IMR-90 (cell line): ENCODE measurements around the gene TNFRSF4. TPM values are rescaled to one million over a fixed set of nuclear protein-coding genes. Genes with fewer than 3 reads are reported as not detected.

Experiments
- ATAC-seq: fragments of 200-7000 bp; cut with Tn5 transposase; 2 replicates; pipeline ENCODE4 v1.9.1; 2020; ENCODE audit warnings: low read depth, mild to moderate bottlenecking, moderate library complexity
- BruUV-seq: library from RNA; stranded (reverse); fragments of 400-500 nt; replicated peaks from 2 replicates; lab custom pipeline; 2021; lab: Mats Ljungman, UMichigan
- CTCF ChIA-PET: fragments of 300-600 bp; formaldehyde crosslinking; extraction: SDS; loops from one replicate; lab custom pipeline; 2021; ENCODE audit warnings: antibody characterized with exemption; lab: Yijun Ruan, JAX
- POLR2A ChIA-PET: fragments of 300-600 bp; sonication (Branson Sonifier 250); formaldehyde crosslinking; loops from one replicate; lab custom pipeline; 2022; ENCODE audit warnings: antibody characterized with exemption; ENCODE audit not compliant: unreplicated experiment; lab: Charles Lee
- DNase-seq: peaks from one replicate; pipeline ENCODE4 v3.0.0; 2013
- H2AFZ ChIP-seq: replicated peaks from 2 replicates; pipeline ENCODE3; 2013; ENCODE audit warnings: low read length, mild to moderate bottlenecking; ENCODE audit not compliant: poor library complexity
- H2AK5ac ChIP-seq: 2 replicates; pipeline ENCODE4 v1.6.1; 2013; ENCODE audit warnings: low read depth, low read length, inconsistent platforms
- H2AK9ac ChIP-seq: replicated peaks from 2 replicates; pipeline ENCODE3; 2013; ENCODE audit warnings: mild to moderate bottlenecking, low read depth, low read length, moderate library complexity; ENCODE audit not compliant: poor library complexity
- H2BK120ac ChIP-seq: 2 replicates; pipeline ENCODE4 v1.6.1; 2013; ENCODE audit warnings: low read depth, low read length, inconsistent platforms
- H2BK15ac ChIP-seq: 3 replicates; pipeline ENCODE4 v1.6.1; 2013; ENCODE audit warnings: low read depth, low read length, inconsistent platforms
- H2BK20ac ChIP-seq: 2 replicates; pipeline ENCODE4 v1.6.1; 2013; ENCODE audit warnings: low read depth, mild to moderate bottlenecking, inconsistent platforms, low read length, moderate library complexity
- H2BK5ac ChIP-seq: 2 replicates; pipeline ENCODE4 v1.6.1; 2013; ENCODE audit warnings: mild to moderate bottlenecking, low read depth, low read length, inconsistent platforms; ENCODE audit not compliant: poor library complexity, severe bottlenecking
- H3K14ac ChIP-seq: replicated peaks from 2 replicates; pipeline ENCODE4 v1.6.1; 2013; ENCODE audit warnings: low read depth, low read length, inconsistent platforms
- H3K18ac ChIP-seq: 2 replicates; pipeline ENCODE4 v1.6.1; 2013; ENCODE audit warnings: low read depth, low read length, control low read depth
- H3K23ac ChIP-seq: 2 replicates; pipeline ENCODE4 v1.6.1; 2013; ENCODE audit warnings: low read depth, low read length, inconsistent platforms
- H3K27ac ChIP-seq: 2 replicates; pipeline ENCODE4 v1.5.1; 2013; ENCODE audit warnings: mild to moderate bottlenecking, control low read depth, low read length; ENCODE audit not compliant: insufficient read depth
- H3K27me3 ChIP-seq: 2 replicates; pipeline ENCODE4 v1.6.1; 2013; ENCODE audit warnings: low read length; ENCODE audit not compliant: control insufficient read depth, insufficient read depth
- H3K36me3 ChIP-seq: 2 replicates; pipeline ENCODE4 v1.6.1; 2013; ENCODE audit warnings: low read length, mixed read lengths; ENCODE audit not compliant: control insufficient read depth, insufficient read depth
- H3K4ac ChIP-seq: 2 replicates; pipeline ENCODE4 v1.6.1; 2013; ENCODE audit warnings: low read depth, low read length, inconsistent platforms
- H3K4me1 ChIP-seq: 2 replicates; pipeline ENCODE4 v1.6.1; 2013; ENCODE audit warnings: low read length, mixed read lengths; ENCODE audit not compliant: control insufficient read depth, insufficient read depth
- H3K4me2 ChIP-seq: 2 replicates; pipeline ENCODE4 v1.6.1; 2013; ENCODE audit warnings: low read depth, mild to moderate bottlenecking, control low read depth, low read length, moderate library complexity
- H3K4me3 ChIP-seq: 2 replicates; pipeline ENCODE4 v1.5.1; 2013; ENCODE audit warnings: low read depth, mild to moderate bottlenecking, control low read depth, low read length, moderate library complexity; ENCODE audit not compliant: insufficient read depth
- H3K56ac ChIP-seq: 2 replicates; pipeline ENCODE4 v1.6.1; 2013; ENCODE audit warnings: low read length, inconsistent platforms; ENCODE audit not compliant: insufficient read depth; ENCODE audit errors: extremely low read depth
- H3K79me1 ChIP-seq, 2 experiments: 2 replicates each; pipeline ENCODE4 v1.6.1; 2013; ENCODE audit warnings: low read length in 2 of 2, inconsistent platforms in 1 of 2, low read depth in 1 of 2
- H3K9ac ChIP-seq: 2 replicates; pipeline ENCODE4 v1.6.1; 2013; ENCODE audit warnings: low read depth, low read length, control low read depth
- H3K9me1 ChIP-seq: 2 replicates; pipeline ENCODE4 v1.6.1; 2013; ENCODE audit warnings: low read length, inconsistent platforms; ENCODE audit not compliant: insufficient read depth
- H3K9me3 ChIP-seq: 2 replicates; pipeline ENCODE4 v1.6.1; 2013; ENCODE audit warnings: low read length; ENCODE audit not compliant: control insufficient read depth, insufficient read depth
- H4K20me1 ChIP-seq: 2 replicates; pipeline ENCODE4 v1.6.1; 2013; ENCODE audit warnings: low read length, inconsistent platforms; ENCODE audit not compliant: insufficient read depth
- H4K5ac ChIP-seq: 2 replicates; pipeline ENCODE4 v1.6.1; 2013; ENCODE audit warnings: mild to moderate bottlenecking, low read depth, low read length, control low read depth
- H4K8ac ChIP-seq, 2 experiments: 2 replicates each; pipeline ENCODE4 v1.6.1; 2013; ENCODE audit warnings: low read depth in 2 of 2, low read length in 2 of 2, control low read depth in 1 of 2, inconsistent platforms in 1 of 2
- H4K91ac ChIP-seq: 2 replicates; pipeline ENCODE4 v1.6.1; 2013; ENCODE audit warnings: low read depth, low read length, inconsistent platforms; ENCODE audit not compliant: insufficient read depth
- MAZ ChIP-seq: IDR thresholded peaks from 2 replicates; pipeline ENCODE4 v1.6.1; 2012; ENCODE audit warnings: low read depth, mild to moderate bottlenecking, low read length, improper control_type of control experiment, moderate library complexity, borderline replicate concordance
- MXI1 ChIP-seq: IDR thresholded peaks from 2 replicates; pipeline ENCODE4 v1.6.1; 2012; ENCODE audit warnings: low read depth, mild to moderate bottlenecking, low read length, moderate library complexity, borderline replicate concordance
- NFE2L2 ChIP-seq: fragments of 150-350 bp; IDR thresholded peaks from 2 replicates; pipeline ENCODE4 v1.6.1; 2016; ENCODE audit warnings: low read depth, mild to moderate bottlenecking, low read length
- POLR2A ChIP-seq: IDR thresholded peaks from 2 replicates; pipeline ENCODE4 v1.6.1; 2012; ENCODE audit warnings: mild to moderate bottlenecking, low read depth, low read length
- RCOR1 ChIP-seq: IDR thresholded peaks from 2 replicates; pipeline ENCODE4 v1.6.1; 2012; ENCODE audit warnings: mild to moderate bottlenecking, low read length, improper control_type of control experiment; ENCODE audit not compliant: insufficient replicate concordance
- RFX5 ChIP-seq: IDR thresholded peaks from 2 replicates; pipeline ENCODE4 v1.8.0; 2012; ENCODE audit warnings: low read depth, mild to moderate bottlenecking, low read length, moderate library complexity
- SMC3 ChIP-seq: fragments of 150-350 bp; IDR thresholded peaks from 2 replicates; pipeline ENCODE4 v1.6.1; 2016; ENCODE audit warnings: low read depth, mild to moderate bottlenecking, antibody characterized with exemption, low read length, moderate library complexity
- USF2 ChIP-seq: fragments of 150-350 bp; IDR thresholded peaks from 2 replicates; pipeline ENCODE4 v1.6.1; 2017; ENCODE audit warnings: mild to moderate bottlenecking, antibody characterized with exemption, low read length, low read depth
- WGBS, 2 experiments: methylation state at CpG; one replicate each; pipeline versions ENCODE4 v1.1.5 to v1.1.7; 2013; ENCODE audit warnings: missing lambda C conversion rate in 2 of 2; ENCODE audit not compliant: insufficient read length in 1 of 2; ENCODE audit errors: extremely low coverage in 2 of 2; 5-methylcytosine and 5-hydroxymethylcytosine counted together
- dilution Hi-C: fragments of 300-500 bp; cut with HindIII; formaldehyde crosslinking; loops from one replicate; pipeline ENCODE4 v1.14.3; 2018; ENCODE audit warnings: low sequenced_read_pairs; ENCODE audit not compliant: unreplicated experiment
- in situ Hi-C: fragments of 300-500 bp; cut with MboI; formaldehyde crosslinking; loops from 3 replicates; pipeline ENCODE4 v1.14.3; 2019; ENCODE audit warnings: low sequenced_read_pairs, inconsistent platforms, mixed read lengths
- intact Hi-C: fragments of 100-400 bp; cut with micrococcal nuclease; formaldehyde crosslinking; loops from 2 replicates; pipeline ENCODE4 v1.10.0; 2022
- polyA plus RNA-seq, 3 experiments: library from polyadenylated mRNA; depleted of rRNA; stranded (reverse); fragments of >200 nt; gene quantifications; 2 replicates each; pipeline ENCODE4 v1.2.3, GENCODE V29; 2012; ENCODE audit warnings: low replicate concordance in 1 of 3
- total RNA-seq: library from RNA; depleted of rRNA; stranded (reverse); fragments of >200 nt; gene quantifications from 2 replicates; pipeline ENCODE4 v1.2.3, GENCODE V29; 2012

TNFRSF4 gene
- total and polyA plus RNA-seq, 2 of the 4 experiments (the other 2 are of a cell fraction), result 0.15 TPM; not detected in 1

- Histone ChIP-seq H3K4ac (no peak overlapping the region), H3K18ac (no peak overlapping the region), H2BK5ac (no peak overlapping the region), H3K14ac (no peak overlapping the region), H4K5ac (no peak overlapping the region), H3K9ac (no peak overlapping the region), H3K36me3 (no peaks in the 10 kb centered on the region), H2BK20ac (no peak overlapping the region), H2AK5ac (no peak overlapping the region), H2AFZ (no peak overlapping the region), H3K4me1 (no peaks in the 10 kb centered on the region), H2BK15ac (no peak overlapping the region), H3K9me3 (no peaks in the 10 kb centered on the region), H3K23ac (no peak overlapping the region), H3K56ac (no peak overlapping the region), H3K27ac (no peak overlapping the region), H4K8ac (no peak overlapping the region), H4K20me1 (no peaks in the 10 kb centered on the region), H2AK9ac (no peak overlapping the region), H3K27me3 (peaks cover 2% of the 10 kb centered on the region; the same call in 1 of the 2 replicates), H3K4me3 (no peak overlapping the region), H3K79me1 (no peaks in the 10 kb centered on the region), H3K4me2 (no peak overlapping the region), H4K91ac (no peak overlapping the region), H2BK120ac (no peak overlapping the region), H3K9me1 (no peaks in the 10 kb centered on the region)
- DNase-seq (no peak), ATAC-seq (no peak)
- 73% methylated on average over 12 of the region's 33 CpGs; no CpG with 5 or more reads in 1 of the 2 experiments for WGBS, 2 experiments
- dilution Hi-C loops (no loop called here), in situ Hi-C loops (no loop called here), intact Hi-C loops (no loop called here)
- no TSS peak for BruUV-seq
- ChIA-PET CTCF (no interaction called here), POLR2A (no interaction called here)
- TF ChIP-seq USF2 (no peak), RFX5 (no peak), RCOR1 (no peak), MXI1 (no peak), MAZ (no peak), SMC3 (no peak), NFE2L2 (no peak), POLR2A (no peak)
These were observed 29.8 kb downstream of the TNFRSF4 start for GRCh38 chr1:1183833-1184775.
